Left cardiac atrium (tissue), 4 donors: Measurements from ENCODE around the gene CAMSAP1. TPM values are rescaled to one million over a fixed set of nuclear protein-coding genes. Genes with fewer than 3 reads are reported as not detected.

Experiments
- ATAC-seq, 2 donors: fragments of 200-7000 bp; cut with Tn5 transposase; one replicate each; pipeline ENCODE4 v1.9.1; 2020; ENCODE audit warnings: mild to moderate bottlenecking in 2 of 2, moderate library complexity in 2 of 2
- DNase-seq: peaks from one replicate; pipeline ENCODE4 v3.0.0-alpha.2; 2020
- intact Hi-C, 2 donors: fragments of 100-400 bp; cut with DNase I; formaldehyde crosslinking; loops; one replicate each; pipeline versions ENCODE4 v1.14.1 to v1.15.1; 2022 to 2023
- total RNA-seq, 2 donors: library from RNA; stranded (reverse); fragmentation: NEBNext Ultra II Directional; extraction: Animal tissue kit (Norgen Biotek cat#: 25700); gene quantifications; one replicate each; pipeline ENCODE4 v1.2.1, GENCODE V29; 2021
- donor health status: DM: no; HTN: yes; CAD: no.
- donor health status: DM: no; HTN: yes; CAD: no; lungs with severe emphysema.
- donor health status: DM: yes; HTN: yes; CAD: no.
- donor health status: Dilated cardiomyopathy.

Gene CAMSAP1
- total RNA-seq, 2 donors from 2014 or later: 17.2 to 17.6 TPM

DNA sequence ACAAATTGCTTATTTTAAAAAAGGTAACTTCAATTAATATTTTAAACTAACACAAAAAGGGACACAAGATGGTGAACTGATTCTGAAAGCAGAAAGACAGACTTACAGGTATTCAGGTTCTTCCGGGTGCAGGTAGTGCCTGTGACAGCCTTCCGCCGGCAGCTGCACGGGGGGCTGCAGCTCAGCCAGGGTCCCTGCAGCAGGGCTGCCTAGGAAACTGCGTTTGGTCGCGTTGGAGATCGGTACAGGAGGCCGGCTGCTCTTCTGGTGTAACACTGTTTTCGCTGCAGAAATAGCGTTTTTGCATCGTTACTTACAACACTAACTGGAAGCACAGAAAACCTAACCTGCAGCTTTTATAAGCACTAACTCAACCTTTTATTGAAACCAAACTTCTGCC is 80.0 kb downstream of the CAMSAP1 start:
- ATAC-seq: no peak
- no peak for DNase-seq
- intact Hi-C loops: no loop called here

GRCh38 chr9:135826188-135826545 is 81.2 kb downstream of the CAMSAP1 start:
- no peak for ATAC-seq
- DNase-seq: no peak
- intact Hi-C loops: no loop called here

DNA sequence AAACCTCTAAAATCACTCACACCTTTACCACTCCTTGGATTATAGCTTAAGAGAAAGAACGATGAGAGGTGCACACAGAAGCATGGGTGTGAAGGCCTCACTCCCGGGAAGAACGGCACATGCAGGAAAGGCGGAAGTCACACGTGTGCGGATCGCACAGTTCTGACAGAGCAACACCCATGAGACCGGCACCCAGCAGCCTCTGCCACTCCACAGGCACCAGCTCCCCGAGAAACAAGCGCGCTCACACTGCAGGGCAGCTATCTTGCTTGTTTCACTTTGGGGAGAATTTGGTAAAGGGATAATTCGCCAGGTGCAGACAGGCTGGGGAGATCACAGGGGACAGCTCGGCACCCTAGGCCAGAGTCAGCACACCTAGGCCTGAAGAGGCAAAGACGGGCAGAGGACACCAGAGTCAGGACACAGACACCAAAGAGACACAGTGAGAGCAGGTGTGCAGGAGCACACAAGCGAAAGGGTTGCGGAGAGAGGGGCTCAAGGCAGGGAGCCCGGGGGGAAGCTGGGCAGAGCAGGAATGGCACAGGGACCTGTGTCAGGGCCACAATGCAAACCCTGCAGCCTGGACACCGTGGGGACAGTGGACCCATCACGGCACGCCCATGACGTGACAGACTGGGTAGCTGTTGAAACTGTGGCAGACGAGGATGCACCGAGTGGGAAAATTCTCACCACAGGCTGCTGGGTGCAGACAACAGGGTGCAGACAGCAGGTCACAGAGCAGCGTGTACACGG is 81.7 kb downstream of the CAMSAP1 start:
- ATAC-seq (no peak), DNase-seq (no peak)
- intact Hi-C loops: no loop called here

GRCh38 chr9:135823036-135823435 is 84.3 kb downstream of the CAMSAP1 start:
- ATAC-seq (no peak), DNase-seq (no peak)

DNA sequence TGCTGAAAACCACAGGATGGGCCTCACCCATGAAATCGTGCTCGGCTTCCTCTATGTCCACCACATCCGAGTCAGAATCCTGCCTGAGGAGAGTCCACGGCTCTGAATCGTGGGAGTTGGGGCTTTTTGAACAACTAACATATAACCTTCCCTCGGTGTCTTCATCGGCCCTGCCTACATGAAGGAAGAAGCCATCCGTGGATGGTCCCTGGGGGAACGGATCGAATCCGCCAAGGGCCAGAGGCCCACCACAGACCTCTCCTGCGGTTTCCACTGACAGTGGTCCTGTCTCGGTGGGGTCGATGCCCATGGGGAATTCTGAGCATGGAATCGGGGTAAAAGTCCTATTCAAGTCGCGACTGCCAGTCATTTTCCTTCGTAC is 85.0 kb downstream of the CAMSAP1 start:
- no peak for DNase-seq

More at GRCh38 chr9:135823036-135823435, 84.3 kb downstream of the CAMSAP1 start:
- intact Hi-C loops: no loop called here

GRCh38 chr9:135821733-135822373 is 85.5 kb downstream of the CAMSAP1 start:
- DNase-seq (no peak), ATAC-seq (no peak)
- intact Hi-C loops: no loop called here

More for the DNA sequence above, 85.0 kb downstream of the CAMSAP1 start:
- intact Hi-C loops: no loop called here
- no peak for ATAC-seq

- intact Hi-C loops: no loop called here
Measured at GRCh38 chr9:135821116-135821515, 86.2 kb downstream of the CAMSAP1 start.

DNA sequence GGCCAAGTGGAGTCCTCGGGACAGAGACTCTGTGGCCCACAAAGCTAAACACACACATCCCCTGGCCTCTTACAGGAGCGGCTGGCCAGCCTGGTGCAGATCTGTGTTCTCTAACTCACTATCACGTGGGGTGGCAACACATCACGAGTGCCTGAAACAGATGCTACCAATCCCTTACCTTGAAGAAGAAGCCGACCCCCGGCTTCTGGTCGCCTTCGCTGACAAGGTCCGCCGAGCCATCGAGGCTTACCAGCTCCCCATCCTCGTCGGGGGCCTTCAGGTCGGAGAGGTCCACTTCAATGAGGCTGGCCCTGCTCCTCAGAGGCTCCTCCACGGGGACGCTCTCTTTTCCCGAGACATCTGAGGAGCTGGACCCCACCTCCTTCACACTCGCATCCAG is 86.7 kb downstream of the CAMSAP1 start:
- DNase-seq (no peak), ATAC-seq (no peak)
- intact Hi-C loops: no loop called here

More at GRCh38 chr9:135821116-135821515, 86.2 kb downstream of the CAMSAP1 start:
- ATAC-seq: no peak
- no peak for DNase-seq

- ATAC-seq (no peak), DNase-seq (no peak)
- intact Hi-C loops: no loop called here
Measured at GRCh38 chr9:135819905-135820304, 87.4 kb downstream of the CAMSAP1 start.

GRCh38 chr9:135818718-135819475 is 88.4 kb downstream of the CAMSAP1 start:
- ATAC-seq: no peak
- intact Hi-C loops: no loop called here
- no peak for DNase-seq

DNA sequence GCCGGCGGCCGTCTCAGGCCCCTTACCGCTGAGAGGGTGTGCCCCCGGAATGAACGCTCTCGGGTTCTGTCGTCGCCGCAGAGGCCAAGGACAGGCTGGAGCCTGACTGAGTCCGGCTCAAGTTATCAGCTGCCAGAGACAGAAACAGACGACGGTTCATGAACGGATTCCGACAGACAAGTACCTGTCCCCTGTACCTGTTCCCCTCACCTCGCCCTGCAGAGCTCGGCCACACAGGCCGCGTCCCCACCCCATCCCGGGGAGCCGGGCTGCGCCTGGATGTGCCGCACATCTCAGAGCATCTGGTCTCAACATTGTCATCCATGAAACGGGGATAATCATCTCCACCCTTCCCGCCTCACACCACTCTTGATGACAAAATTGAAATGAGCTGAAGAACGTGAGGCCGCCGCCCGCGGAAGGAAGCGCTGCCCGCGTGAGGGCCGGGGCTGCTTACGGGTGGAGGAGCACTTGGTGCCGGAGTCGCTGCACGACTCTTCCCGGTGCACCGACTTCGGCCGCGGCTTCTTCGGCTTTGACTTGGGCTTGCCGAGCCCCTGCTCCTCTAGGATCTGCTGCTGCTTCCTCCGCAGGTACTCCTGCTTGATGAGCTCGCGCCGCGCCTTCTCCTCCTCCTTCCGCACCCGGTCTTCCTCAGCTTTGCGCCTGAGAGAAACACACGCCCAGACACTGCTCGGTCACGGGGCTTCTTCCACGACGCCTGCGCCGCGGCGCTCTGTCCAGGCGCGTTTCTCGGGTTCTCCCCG is 89.2 kb downstream of the CAMSAP1 start:
- DNase-seq (no peak), ATAC-seq (no peak)
- intact Hi-C loops: no loop called here

DNA sequence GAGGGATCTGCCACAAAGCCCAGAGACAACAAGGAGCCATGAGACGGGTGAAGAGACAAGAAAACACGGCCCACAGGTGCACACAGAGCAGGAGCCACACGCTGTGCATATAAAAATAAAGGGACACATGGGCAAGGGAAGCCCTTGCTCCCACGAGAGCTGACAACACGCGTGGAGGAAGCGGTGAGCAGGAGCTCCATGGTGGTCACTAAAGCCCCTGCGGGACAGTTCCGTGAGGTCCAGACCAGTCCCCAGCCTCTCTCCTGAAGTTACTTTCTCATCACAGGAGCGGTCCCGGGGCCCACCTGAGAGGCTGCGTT is 90.7 kb downstream of the CAMSAP1 start:
- DNase-seq (no peak), ATAC-seq (no peak)
- intact Hi-C loops: no loop called here

DNA sequence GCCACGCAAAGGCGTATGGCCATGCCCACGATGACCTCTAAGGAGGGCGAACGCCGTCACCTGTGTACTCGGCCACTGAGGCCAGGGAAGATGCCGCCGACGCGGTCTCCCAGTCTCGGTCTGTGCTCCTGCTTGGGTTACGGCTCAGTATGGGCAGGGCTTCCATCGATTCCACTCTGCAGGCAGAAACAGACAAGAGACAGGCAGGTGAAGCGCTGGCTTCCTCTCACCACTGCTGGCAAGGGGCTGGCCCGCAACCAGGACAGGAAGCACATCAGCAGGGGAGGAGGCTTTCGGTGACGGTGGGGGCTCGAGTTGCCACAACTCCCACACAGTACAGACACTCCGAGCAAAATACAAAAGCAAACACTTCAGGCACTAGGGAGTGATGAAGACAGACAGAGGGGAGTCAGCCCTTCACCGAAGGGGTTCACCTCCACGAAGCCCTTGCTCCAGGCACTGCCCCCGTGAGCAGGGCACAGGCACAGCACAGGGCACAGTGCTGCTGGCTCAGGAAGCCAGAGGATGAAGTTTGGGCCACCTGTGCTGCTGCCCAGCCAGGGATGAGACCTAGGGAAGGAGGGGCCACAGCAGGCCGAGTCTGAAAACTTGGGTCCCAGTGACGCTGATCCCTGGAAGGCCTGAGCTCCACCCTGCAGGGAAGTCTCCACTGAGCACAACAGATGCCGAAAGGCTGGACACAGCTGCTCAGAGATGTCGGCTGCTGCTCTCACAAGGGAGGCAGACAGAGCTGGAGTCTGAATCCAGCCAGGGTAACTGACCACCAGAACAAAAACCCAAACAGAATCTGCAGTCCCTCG is 91.3 kb downstream of the CAMSAP1 start:
- intact Hi-C loops: no loop called here
- peak in 1 of 2 donors; percentile 59 for ATAC-seq
- DNase-seq: no peak

- ATAC-seq: no peak
Measured at GRCh38 chr9:135815413-135815812, 91.9 kb downstream of the CAMSAP1 start.

DNA sequence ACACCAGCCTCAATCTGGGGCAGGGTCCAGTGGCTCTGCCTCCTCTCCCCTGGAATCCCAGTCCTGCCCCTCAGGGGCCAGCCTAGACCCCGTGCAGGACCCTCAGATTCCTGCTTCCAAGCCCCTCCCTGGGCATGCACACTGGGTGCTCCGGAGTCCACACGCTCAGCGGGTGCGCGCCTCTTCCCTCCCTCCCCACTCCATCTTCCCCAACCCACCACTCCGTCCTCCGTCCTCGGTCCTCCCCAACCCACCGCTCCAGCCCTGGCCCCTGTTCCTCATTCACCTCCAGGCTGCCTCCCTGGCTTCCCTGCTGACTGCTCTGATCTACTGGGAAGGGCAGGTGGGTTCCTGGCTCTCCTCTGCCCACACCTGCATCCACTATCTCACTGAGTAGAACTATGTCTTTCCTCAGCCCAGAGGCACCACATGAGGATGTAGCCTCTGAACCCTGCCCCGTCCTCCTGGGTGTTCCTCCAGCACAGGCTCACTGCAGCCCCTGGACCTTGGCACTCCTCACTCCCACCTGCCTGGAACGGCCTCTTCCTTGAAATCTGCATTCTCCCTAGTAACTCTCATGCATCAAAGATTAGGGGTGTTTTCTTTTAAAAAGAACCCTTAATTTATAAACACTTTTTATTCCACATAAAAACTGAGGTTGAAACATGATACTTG is 92.8 kb downstream of the CAMSAP1 start:
- DNase-seq: no peak
- intact Hi-C loops: no loop called here

More at GRCh38 chr9:135815413-135815812, 91.9 kb downstream of the CAMSAP1 start:
- intact Hi-C loops: no loop called here
- no peak for DNase-seq

DNA sequence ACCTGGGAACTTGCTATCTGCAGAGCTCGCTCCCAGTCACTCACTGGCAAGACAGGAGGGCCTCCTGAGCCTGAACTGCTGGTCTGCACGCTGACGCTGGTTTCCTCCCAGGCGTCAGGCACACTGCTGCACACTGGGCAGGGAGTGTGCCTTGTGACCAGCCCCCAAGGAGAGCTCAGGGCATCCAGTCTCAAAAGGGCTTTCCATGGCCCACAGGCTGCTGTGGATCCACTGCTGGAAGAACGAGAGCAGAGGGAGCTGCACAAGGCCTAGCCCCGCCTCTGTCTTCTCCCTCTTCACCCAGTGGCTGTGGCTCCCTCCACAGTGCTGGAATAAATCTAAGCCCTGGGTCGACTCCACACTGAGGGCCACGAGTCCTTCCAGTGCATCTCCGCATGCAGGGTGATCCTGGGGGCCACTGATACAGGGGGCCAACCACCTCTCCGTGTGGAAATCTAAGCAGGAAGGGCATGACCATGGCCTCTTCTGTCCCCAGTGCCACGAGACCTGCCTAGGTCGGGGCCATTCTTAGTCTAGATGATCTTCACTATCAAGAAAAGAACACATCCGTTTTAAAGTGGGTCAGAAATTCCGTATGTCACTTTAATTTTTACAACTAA is 93.6 kb downstream of the CAMSAP1 start:
- ATAC-seq: no peak
- intact Hi-C loops: no loop called here
- no peak for DNase-seq

More for the DNA sequence above, 92.8 kb downstream of the CAMSAP1 start:
- ATAC-seq: no peak

DNA sequence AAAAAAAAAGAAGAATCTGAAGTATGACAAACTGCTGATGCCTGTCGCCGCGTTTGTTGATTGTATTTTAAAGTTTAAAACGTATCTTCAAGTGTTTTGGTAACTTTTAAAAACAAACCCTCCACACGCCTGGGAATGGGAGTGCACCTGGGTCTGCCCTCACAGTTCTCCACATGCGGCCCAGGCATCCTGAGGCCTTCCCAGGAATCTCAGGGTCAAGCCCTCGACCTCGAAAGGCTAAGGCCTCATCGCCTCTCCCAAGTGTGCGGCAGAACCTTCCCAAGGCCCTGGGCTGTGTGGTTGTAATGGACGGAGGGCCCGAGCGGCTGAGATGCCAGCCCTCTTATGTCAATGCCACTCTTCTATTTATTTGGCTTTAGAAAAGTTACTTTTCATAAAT is 94.4 kb downstream of the CAMSAP1 start:
- intact Hi-C loops: no loop called here
- DNase-seq (no peak), ATAC-seq (no peak)

- intact Hi-C loops: no loop called here
- DNase-seq (no peak), ATAC-seq (peak in 1 of 2 donors; percentile 34)
Measured at GRCh38 chr9:135811801-135812200, 95.5 kb downstream of the CAMSAP1 start.
